Body of pancreas (tissue), 4 donors: ENCODE measurements around the gene OR6K3.

Source experiments
- CTCF ChIP-seq, 7 experiments: fragments of 450-650 bp in 4 of 7; fragments of 200-600 bp in 3 of 7; sonication (generic) in 3 of 7; IDR thresholded peaks; one replicate each; pipeline ENCODE4 v1.5.1; 2016 to 2019; ENCODE audit warnings: antibody characterized with exemption in 7 of 7
- POLR2A ChIP-seq, 3 donors: fragments of 450-650 bp; IDR thresholded peaks; one replicate each; pipeline ENCODE4 v1.6.1; 2016; ENCODE audit warnings: antibody characterized with exemption in 3 of 3, mild to moderate bottlenecking in 2 of 3

GRCh38 chr1:158731707-158732106 lies 11.2 kb upstream of the OR6K3 start:
- TF ChIP-seq CTCF (IDR thresholded peaks at IDR 0.05): no peak
- TF ChIP-seq POLR2A (IDR thresholded peaks at IDR 0.05): no peak
